SU-DHL-6 (cell line): ENCODE results near the gene TRPV2.

Experiments used
- H2AFZ ChIP-seq: fragments of 200-600 bp; sonication (generic); 2 replicates; pipeline ENCODE4 v1.6.1; 2014; ENCODE audit warnings: low read depth, mild to moderate bottlenecking, moderate library complexity, mixed read lengths, antibody characterized with exemption, low read length; ENCODE audit not compliant: severe bottlenecking
- H3F3A ChIP-seq: fragments of 200-600 bp; shearing (Covaris generic); 2 replicates; pipeline ENCODE4 v1.6.0; 2016; ENCODE audit warnings: antibody characterized with exemption, mild to moderate bottlenecking; ENCODE audit not compliant: insufficient read depth
- H3K27ac ChIP-seq: fragments of 200-600 bp; sonication (generic); 2 replicates; pipeline ENCODE4 v1.5.1; 2016; ENCODE audit warnings: low read depth, mild to moderate bottlenecking, low read length, moderate library complexity, mixed read lengths
- H3K27me3 ChIP-seq: fragments of 200-600 bp; sonication (generic), shearing (Covaris generic); 2 replicates; pipeline ENCODE4 v1.6.0; 2014; ENCODE audit warnings: mild to moderate bottlenecking, low read length
- H3K36me3 ChIP-seq: fragments of 200-600 bp; sonication (generic); 2 replicates; pipeline ENCODE4 v1.6.1; 2014; ENCODE audit warnings: mild to moderate bottlenecking, low read length, mixed read lengths
- H3K4me2 ChIP-seq: fragments of 300-600, 200-600 bp; shearing (Covaris generic), sonication (generic); 2 replicates; pipeline ENCODE4 v1.6.0; 2014; ENCODE audit warnings: low read length, low read depth, mild to moderate bottlenecking; ENCODE audit not compliant: poor library complexity, severe bottlenecking
- H3K4me3 ChIP-seq: fragments of 200-600 bp; sonication (generic); 2 replicates; pipeline ENCODE4 v1.5.1; 2014; ENCODE audit warnings: antibody characterized with exemption, low read length, mild to moderate bottlenecking, mixed read lengths; ENCODE audit not compliant: insufficient read depth, poor library complexity, severe bottlenecking
- H3K79me2 ChIP-seq: fragments of 200-600 bp; sonication (generic); 2 replicates; pipeline ENCODE4 v1.6.1; 2014; ENCODE audit warnings: mild to moderate bottlenecking, low read length, moderate library complexity; ENCODE audit not compliant: insufficient read depth
- H3K9ac ChIP-seq: fragments of 200-600 bp; sonication (generic); 2 replicates; pipeline ENCODE4 v1.7.0; 2014; ENCODE audit warnings: mild to moderate bottlenecking, low read length
- H3K9me2 ChIP-seq: fragments of 200-600 bp; sonication (generic); replicated peaks from 2 replicates; pipeline ENCODE4 v1.6.1; 2014; ENCODE audit warnings: low read length; ENCODE audit not compliant: insufficient read depth
- H3K9me3 ChIP-seq: fragments of 200-600 bp; sonication (generic); 2 replicates; pipeline ENCODE4 v1.6.1; 2014; ENCODE audit warnings: low read length, mixed read lengths; ENCODE audit not compliant: insufficient read depth
- H4K20me1 ChIP-seq: fragments of 200-600 bp; sonication (generic); 2 replicates; pipeline ENCODE4 v1.6.1; 2014; ENCODE audit warnings: low read depth, mild to moderate bottlenecking, antibody characterized with exemption, low read length, moderate library complexity, mixed read lengths
- EZH2phosphoT487 ChIP-seq: fragments of 200-600 bp; sonication (generic), shearing (Covaris generic); conservative IDR thresholded peaks from 2 replicates; pipeline ENCODE4 v1.6.1; 2018; ENCODE audit warnings: mild to moderate bottlenecking, antibody characterized with exemption, low read length, moderate library complexity, mixed read lengths
- TF ChIP-seq, protein P1 (sequence below): fragments of 200-600 bp; sonication (generic); IDR thresholded peaks from one replicate; pipeline ENCODE4 v1.5.1; 2017; ENCODE audit warnings: antibody characterized with exemption, mild to moderate bottlenecking, low read length, moderate library complexity; ENCODE audit not compliant: insufficient read depth, poor library complexity, severe bottlenecking

Gene TRPV2

DNA sequence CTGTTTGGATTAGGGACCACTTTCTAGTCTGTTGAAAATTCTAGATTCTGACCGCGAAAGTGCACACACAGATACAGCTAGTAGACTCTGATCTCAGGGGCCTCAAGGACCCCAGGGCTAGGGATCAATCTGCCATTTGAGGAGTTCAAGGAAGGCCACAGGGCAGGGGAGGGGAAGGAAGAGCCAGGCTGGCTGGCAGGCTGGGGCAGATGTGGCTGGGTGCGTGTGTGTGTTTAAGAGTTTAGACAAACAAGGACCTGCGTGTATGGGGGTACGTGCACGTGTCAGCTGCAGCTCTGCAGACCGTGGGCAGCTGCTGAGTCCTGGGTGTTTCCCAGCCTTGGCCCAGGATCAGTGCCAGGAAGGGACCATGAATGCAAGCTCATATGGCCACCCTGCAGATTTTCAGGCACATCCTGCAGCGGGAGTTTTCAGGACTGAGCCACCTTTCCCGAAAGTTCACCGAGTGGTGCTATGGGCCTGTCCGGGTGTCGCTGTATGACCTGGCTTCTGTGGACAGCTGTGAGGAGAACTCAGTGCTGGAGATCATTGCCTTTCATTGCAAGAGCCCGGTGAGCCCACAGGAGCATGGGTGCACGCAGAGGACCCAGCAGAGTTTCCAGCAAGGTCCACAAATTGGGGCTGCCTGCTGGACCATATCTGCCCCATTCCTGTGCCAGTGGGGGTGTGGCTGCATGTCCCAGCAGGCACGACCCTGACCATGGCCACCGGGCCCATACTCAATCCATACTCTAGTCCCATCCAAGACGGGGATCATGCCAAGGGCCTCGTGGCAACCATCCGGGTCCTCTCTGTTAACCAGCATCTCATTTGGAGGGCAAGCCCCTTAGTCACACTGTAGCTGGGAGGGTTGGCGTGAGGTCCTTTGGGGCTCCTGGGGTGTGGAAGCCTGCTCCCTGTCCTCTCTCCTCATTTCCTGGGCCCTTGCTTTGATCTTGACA is 10.6 kb downstream of the TRPV2 start:
- H3K36me3 ChIP-seq = no peaks in the 10 kb centered on the region
- H3F3A ChIP-seq = no peaks in the 10 kb centered on the region
- no peak overlapping the region for H3K9ac ChIP-seq
- no peaks in the 10 kb centered on the region for H4K20me1 ChIP-seq
- no peaks in the 10 kb centered on the region for H3K79me2 ChIP-seq
- no peak overlapping the region for H2AFZ ChIP-seq
- no peak overlapping the region for H3K4me2 ChIP-seq
- no peaks in the 10 kb centered on the region for H3K9me2 ChIP-seq
- no peaks in the 10 kb centered on the region for H3K27me3 ChIP-seq
- H3K4me3 ChIP-seq = no peak overlapping the region
- TF ChIP-seq, protein P1, sequence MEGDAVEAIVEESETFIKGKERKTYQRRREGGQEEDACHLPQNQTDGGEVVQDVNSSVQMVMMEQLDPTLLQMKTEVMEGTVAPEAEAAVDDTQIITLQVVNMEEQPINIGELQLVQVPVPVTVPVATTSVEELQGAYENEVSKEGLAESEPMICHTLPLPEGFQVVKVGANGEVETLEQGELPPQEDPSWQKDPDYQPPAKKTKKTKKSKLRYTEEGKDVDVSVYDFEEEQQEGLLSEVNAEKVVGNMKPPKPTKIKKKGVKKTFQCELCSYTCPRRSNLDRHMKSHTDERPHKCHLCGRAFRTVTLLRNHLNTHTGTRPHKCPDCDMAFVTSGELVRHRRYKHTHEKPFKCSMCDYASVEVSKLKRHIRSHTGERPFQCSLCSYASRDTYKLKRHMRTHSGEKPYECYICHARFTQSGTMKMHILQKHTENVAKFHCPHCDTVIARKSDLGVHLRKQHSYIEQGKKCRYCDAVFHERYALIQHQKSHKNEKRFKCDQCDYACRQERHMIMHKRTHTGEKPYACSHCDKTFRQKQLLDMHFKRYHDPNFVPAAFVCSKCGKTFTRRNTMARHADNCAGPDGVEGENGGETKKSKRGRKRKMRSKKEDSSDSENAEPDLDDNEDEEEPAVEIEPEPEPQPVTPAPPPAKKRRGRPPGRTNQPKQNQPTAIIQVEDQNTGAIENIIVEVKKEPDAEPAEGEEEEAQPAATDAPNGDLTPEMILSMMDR = no peak
- no peak for TF ChIP-seq EZH2phosphoT487
- no peaks in the 10 kb centered on the region for H3K9me3 ChIP-seq
- no peak overlapping the region for H3K27ac ChIP-seq

DNA sequence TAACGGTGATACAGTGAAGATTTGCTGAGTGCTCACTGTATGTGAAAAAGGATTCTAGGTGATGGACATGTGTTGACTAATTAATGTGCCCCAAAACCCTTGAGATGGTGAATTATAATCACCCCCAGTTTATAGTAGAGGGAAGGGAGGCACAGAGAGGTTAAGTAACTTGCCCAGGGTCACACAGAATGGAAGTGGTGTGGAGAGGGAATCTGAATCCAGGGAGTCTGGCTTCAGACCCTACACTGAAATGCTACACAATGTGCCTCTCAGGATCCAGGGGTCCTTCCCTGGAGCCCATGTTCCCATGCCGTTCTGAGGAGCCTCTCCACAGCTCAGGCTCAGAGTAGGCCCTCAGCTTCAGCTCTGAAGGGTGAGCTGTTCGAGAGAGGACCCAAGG is 11.6 kb downstream of the TRPV2 start:
- no peaks in the 10 kb centered on the region for H3K27me3 ChIP-seq
- H3K36me3 ChIP-seq = no peaks in the 10 kb centered on the region
- H3K79me2 ChIP-seq = no peaks in the 10 kb centered on the region
- no peak overlapping the region for H2AFZ ChIP-seq
- H3K9ac ChIP-seq = no peak overlapping the region
- no peaks in the 10 kb centered on the region for H4K20me1 ChIP-seq
- TF ChIP-seq, protein P1 = no peak
- no peak for TF ChIP-seq EZH2phosphoT487
- no peak overlapping the region for H3K4me2 ChIP-seq
- H3K4me3 ChIP-seq = no peak overlapping the region
- no peaks in the 10 kb centered on the region for H3F3A ChIP-seq
- H3K27ac ChIP-seq = no peak overlapping the region
- H3K9me3 ChIP-seq = no peaks in the 10 kb centered on the region
- no peaks in the 10 kb centered on the region for H3K9me2 ChIP-seq

DNA sequence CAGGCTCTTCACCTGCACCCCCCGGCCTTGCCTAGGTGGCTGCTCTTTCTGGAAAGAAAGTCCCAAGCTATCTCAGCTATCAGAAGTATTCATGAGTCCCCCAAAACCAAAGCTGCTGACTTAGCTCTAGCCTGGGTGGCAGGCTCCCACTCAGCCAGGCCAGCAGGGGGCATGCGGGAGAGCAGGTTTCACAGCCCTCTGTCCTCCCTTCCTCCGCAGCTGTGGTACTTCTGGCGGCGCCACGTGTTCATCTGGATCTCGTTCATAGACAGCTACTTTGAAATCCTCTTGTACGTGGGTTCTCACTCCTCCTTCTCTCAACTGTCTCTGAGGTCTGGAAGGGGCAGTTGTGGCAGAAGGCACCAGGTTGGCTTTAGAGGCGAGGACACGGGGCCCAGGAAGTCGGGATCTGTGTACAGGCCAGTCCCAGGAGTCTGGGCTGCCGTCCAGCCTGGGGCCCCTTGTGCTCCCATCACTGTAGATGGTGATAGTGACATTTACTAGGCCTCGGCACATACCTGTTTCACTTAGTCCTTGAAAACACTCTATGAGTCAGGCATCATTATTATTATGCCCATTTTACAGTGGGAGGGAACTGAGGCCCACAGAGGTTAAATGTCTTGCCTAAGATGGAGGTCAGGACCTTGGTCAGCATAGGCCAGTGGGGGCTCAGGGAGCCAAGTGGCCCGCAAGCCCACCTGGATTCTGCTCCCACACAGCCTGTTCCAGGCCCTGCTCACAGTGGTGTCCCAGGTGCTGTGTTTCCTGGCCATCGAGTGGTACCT is 12.9 kb downstream of the TRPV2 start:
- Histone ChIP-seq H3K79me2 (no peaks in the 10 kb centered on the region), H3K9me3 (no peaks in the 10 kb centered on the region), H3K4me3 (no peak overlapping the region), H3K9ac (peak overlapping the region; percentile 13; the same call in 1 of the 2 replicates), H3K27me3 (no peaks in the 10 kb centered on the region), H3K36me3 (no peaks in the 10 kb centered on the region), H3K27ac (no peak overlapping the region), H3K9me2 (no peaks in the 10 kb centered on the region), H3K4me2 (no peak overlapping the region), H4K20me1 (no peaks in the 10 kb centered on the region), H2AFZ (peak overlapping the region; percentile 97), H3F3A (no peaks in the 10 kb centered on the region)
- TF ChIP-seq, protein P1 = peak; percentile 86
- TF ChIP-seq EZH2phosphoT487 = no peak
